Loucy (cell line): ENCODE data around the gene WDR1.

Source experiments
- H2AFZ ChIP-seq: fragments of 200-600 bp; sonication (generic); 2 replicates; pipeline ENCODE4 v1.6.0; 2016; ENCODE audit warnings: antibody characterized with exemption, mild to moderate bottlenecking, low read length, moderate library complexity
- H3F3A ChIP-seq: fragments of 200-600 bp; 2 replicates; pipeline ENCODE4 v1.6.0; 2016; ENCODE audit warnings: antibody characterized with exemption, low read depth, mild to moderate bottlenecking
- H3K27me3 ChIP-seq: fragments of 200-600 bp; sonication (generic); 2 replicates; pipeline ENCODE4 v1.6.1; 2014; ENCODE audit warnings: low read length, mild to moderate bottlenecking; ENCODE audit not compliant: insufficient read depth, poor library complexity, severe bottlenecking
- H3K36me3 ChIP-seq: fragments of 200-600 bp; sonication (generic); 2 replicates; pipeline ENCODE4 v1.6.1; 2016; ENCODE audit warnings: low read length; ENCODE audit not compliant: insufficient read depth
- H3K4me1 ChIP-seq: fragments of 200-600 bp; sonication (generic); 2 replicates; pipeline ENCODE4 v1.5.1; 2014; ENCODE audit warnings: low read length, mild to moderate bottlenecking; ENCODE audit not compliant: insufficient read depth, poor library complexity, severe bottlenecking
- H3K4me2 ChIP-seq: fragments of 200-600 bp; sonication (generic); 2 replicates; pipeline ENCODE4 v1.6.0; 2014; ENCODE audit warnings: antibody characterized with exemption, low read length, low read depth, mild to moderate bottlenecking; ENCODE audit not compliant: poor library complexity, severe bottlenecking
- H3K4me3 ChIP-seq: fragments of 200-600 bp; sonication (generic); 2 replicates; pipeline ENCODE4 v1.5.1; 2014; ENCODE audit warnings: low read length, mild to moderate bottlenecking, mixed read lengths; ENCODE audit not compliant: poor library complexity, severe bottlenecking
- H3K79me2 ChIP-seq: fragments of 200-600 bp; sonication (generic); 2 replicates; pipeline ENCODE4 v1.6.1; 2014; ENCODE audit warnings: low read length; ENCODE audit not compliant: insufficient read depth
- H3K9ac ChIP-seq: fragments of 200-600 bp; sonication (generic); 2 replicates; pipeline ENCODE4 v1.6.0; 2014; ENCODE audit warnings: mild to moderate bottlenecking, low read depth, low read length, moderate library complexity; ENCODE audit not compliant: poor library complexity, severe bottlenecking
- H3K9me2 ChIP-seq: fragments of 200-600 bp; sonication (generic); replicated peaks from 2 replicates; pipeline ENCODE4 v1.6.1; 2016; ENCODE audit warnings: low read depth, low read length, mixed read lengths
- H3K9me3 ChIP-seq: fragments of 200-600 bp; sonication (generic); 2 replicates; pipeline ENCODE4 v1.6.1; 2014; ENCODE audit warnings: mild to moderate bottlenecking, antibody characterized with exemption, low read length, low read depth; ENCODE audit not compliant: insufficient read depth
- H4K20me1 ChIP-seq: fragments of 200-600 bp; sonication (generic); 2 replicates; pipeline ENCODE4 v1.6.0; 2014; ENCODE audit warnings: antibody characterized with exemption, low read length, mild to moderate bottlenecking; ENCODE audit not compliant: insufficient read depth, poor library complexity, severe bottlenecking
- CTCF ChIP-seq: fragments of 200-600 bp; sonication (generic); conservative IDR thresholded peaks from 2 replicates; pipeline ENCODE4 v1.5.1; 2014; ENCODE audit warnings: mild to moderate bottlenecking, antibody characterized with exemption, low read length
- EZH2phosphoT487 ChIP-seq: fragments of 200-600 bp; IDR thresholded peaks from 2 replicates; pipeline ENCODE4 v1.6.1; 2018; ENCODE audit warnings: antibody characterized with exemption, mild to moderate bottlenecking, moderate library complexity, borderline replicate concordance

Gene WDR1

DNA sequence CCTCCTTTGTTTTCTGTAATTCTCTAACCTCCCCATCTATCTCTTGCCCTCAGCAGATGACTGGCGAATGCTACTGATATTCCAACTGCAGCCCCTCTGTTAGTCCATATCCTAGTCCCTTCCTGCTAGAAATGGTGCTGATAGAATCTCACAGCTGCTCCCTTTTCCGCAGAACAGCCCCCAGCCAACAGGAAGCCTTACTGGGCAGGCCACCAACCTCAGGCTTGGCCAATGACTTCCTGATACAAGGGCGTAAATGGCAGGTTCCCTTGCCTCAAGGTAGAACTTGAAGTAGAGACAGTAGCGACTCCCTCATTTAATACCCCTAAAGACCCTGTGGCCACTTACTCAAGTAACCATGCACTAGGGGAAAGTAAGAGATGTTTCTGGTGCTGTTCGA is 68.6 kb downstream of the WDR1 start:
- Histone ChIP-seq H3K27me3 (peaks cover 34% of the 10 kb centered on the region), H3K9me2 (no peaks in the 10 kb centered on the region), H3K9me3 (no peaks in the 10 kb centered on the region), H3K79me2 (no peaks in the 10 kb centered on the region), H3K9ac (no peak overlapping the region), H3K4me3 (no peak overlapping the region), H3F3A (no peaks in the 10 kb centered on the region), H3K36me3 (no peaks in the 10 kb centered on the region), H2AFZ (no peak overlapping the region), H4K20me1 (no peaks in the 10 kb centered on the region), H3K4me1 (peaks cover 9% of the 10 kb centered on the region), H3K4me2 (no peak overlapping the region)
- no peak for TF ChIP-seq CTCF
- no peak for TF ChIP-seq EZH2phosphoT487

GRCh38 chr4:10046471-10046870 is 70.1 kb downstream of the WDR1 start:
- peaks cover 5% of the 10 kb centered on the region; the same call in 1 of the 2 replicates for H3K9me3 ChIP-seq
- no peak for TF ChIP-seq EZH2phosphoT487
- no peak for TF ChIP-seq CTCF
- no peaks in the 10 kb centered on the region for H3F3A ChIP-seq
- H3K4me1 ChIP-seq, result peaks cover 9% of the 10 kb centered on the region
- no peak overlapping the region for H3K4me3 ChIP-seq
- H3K36me3 ChIP-seq, result no peaks in the 10 kb centered on the region
- no peaks in the 10 kb centered on the region for H3K9me2 ChIP-seq
- no peak overlapping the region for H3K9ac ChIP-seq
- H3K27me3 ChIP-seq, result peaks cover 34% of the 10 kb centered on the region
- H3K4me2 ChIP-seq, result no peak overlapping the region
- H4K20me1 ChIP-seq, result no peaks in the 10 kb centered on the region
- H3K79me2 ChIP-seq, result no peaks in the 10 kb centered on the region
- H2AFZ ChIP-seq, result no peak overlapping the region

GRCh38 chr4:10045481-10045880 is 71.1 kb downstream of the WDR1 start:
- Histone ChIP-seq H3K79me2 (no peaks in the 10 kb centered on the region), H3K4me2 (no peak overlapping the region), H3F3A (no peaks in the 10 kb centered on the region), H3K9me3 (peaks cover 5% of the 10 kb centered on the region; the same call in 1 of the 2 replicates), H3K4me1 (peaks cover 9% of the 10 kb centered on the region), H3K9me2 (no peaks in the 10 kb centered on the region), H3K27me3 (peaks cover 37% of the 10 kb centered on the region), H3K4me3 (no peak overlapping the region), H2AFZ (no peak overlapping the region), H3K36me3 (no peaks in the 10 kb centered on the region), H4K20me1 (no peaks in the 10 kb centered on the region), H3K9ac (no peak overlapping the region)
- TF ChIP-seq CTCF (no peak), EZH2phosphoT487 (no peak)
